ENCODE measurements around the gene HM13. TPM values are rescaled to one million over a fixed set of nuclear protein-coding genes. Genes with fewer than 3 reads are reported as not detected.

HM13 gene
- polyA plus RNA-seq, 2 of the 4 experiments (the other 2 are of a cell fraction), result 164 to 178 TPM

DNA sequence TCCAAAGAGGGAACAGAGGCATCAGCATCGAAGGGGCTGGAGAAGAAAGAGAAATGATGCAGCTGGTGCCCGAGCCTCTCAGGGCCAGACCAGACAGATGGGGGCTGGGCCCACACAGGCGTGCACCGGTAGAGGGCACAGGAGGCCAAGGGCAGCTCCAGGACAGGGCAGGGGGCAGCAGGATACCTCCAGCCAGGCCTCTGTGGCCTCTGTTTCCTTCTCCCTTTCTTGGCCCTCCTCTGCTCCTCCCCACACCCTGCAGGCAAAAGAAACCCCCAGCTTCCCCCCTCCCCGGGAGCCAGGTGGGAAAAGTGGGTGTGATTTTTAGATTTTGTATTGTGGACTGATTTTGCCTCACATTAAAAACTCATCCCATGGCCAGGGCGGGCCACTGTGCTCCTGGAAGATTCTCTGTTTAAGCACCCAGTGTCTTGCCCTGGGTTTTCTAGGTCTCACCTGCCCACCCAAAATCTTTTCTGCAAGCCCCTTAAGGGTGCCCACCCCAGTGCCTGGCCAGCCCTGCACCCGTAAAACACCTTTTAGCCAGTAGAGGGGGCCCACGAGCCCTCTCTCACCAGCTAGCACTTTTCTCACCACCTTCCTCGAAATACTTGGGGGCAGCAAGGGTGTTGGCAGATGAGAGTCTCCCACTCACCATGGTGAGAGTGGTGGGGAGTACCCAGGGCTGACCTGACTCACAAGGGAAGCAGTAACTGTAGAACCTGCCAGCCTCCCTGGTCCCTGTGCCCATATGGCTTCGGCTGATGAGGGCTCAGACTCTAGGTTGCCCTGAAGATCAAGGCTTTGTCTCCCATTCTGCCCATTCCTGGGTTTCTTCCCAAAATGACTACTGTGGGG lies 55.1 kb downstream of the HM13 start (continued):
- TF ChIP-seq CHD2 (IDR thresholded peaks at IDR 0.05; ENCODE audit: low read length, partially characterized antibody) (no peak), EHMT2 (IDR thresholded peaks at IDR 0.05; ENCODE audit: low read depth) (no peak), RAD21 (conservative IDR thresholded peaks at IDR 0.05 in 1 of 2, IDR thresholded peaks at IDR 0.05 in 1 of 2) (peak; percentile 65 to 70)

DNA sequence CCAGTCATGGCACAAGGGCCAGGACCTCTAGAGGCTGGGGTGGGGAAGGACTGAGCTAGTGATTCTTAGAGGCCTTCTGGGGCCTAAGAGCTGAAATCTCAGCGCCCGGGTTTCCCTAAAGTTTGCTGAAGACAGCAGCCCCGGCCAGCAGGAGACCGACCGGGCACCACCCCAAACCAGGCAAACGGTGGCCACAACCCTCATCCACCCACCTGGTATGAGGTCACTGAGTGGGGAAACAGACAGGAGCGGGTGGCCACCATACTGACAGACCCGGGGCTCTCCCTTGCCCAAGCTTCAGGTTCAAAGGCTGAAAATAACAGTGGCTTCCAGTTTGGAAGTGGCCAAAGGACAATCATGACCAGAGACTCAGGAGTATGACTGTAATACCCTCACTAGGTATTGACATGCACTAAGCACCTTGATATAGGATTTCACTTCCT lies 55.8 kb downstream of the HM13 start:
- WGBS (ENCODE audit: missing lambda C conversion rate), result 70% methylated on average over 8 of the region's 8 CpGs
- CTCF ChIA-PET, result interaction anchor here (1.3 to 28.4 kb wide), 12 partner anchors 8 to 159 kb away, joined by 3 to 903 read pairs (median 14); partner anchors contain the start of gene ID1
- POLR2A ChIA-PET, result interaction anchor here (1.8 to 7.0 kb wide), 4 partner anchors 9 to 41 kb away, joined by 6 to 113 read pairs (median 28); partner anchors contain the start of gene ID1
- Histone ChIP-seq H3K4me1 (peaks cover 80% of the 10 kb centered on the region), H3K27ac (peak overlapping the region; percentile 93 to 99), H3K4me2 (0 out of 3 replicates have a peak overlapping the region, but pooled peaks have one; percentile 9), H3K4me3 (no peak overlapping the region), H3K9me3 (no peaks in the 10 kb centered on the region)
- no peak for DNase-seq (ENCODE audit: low read depth in 1 of 2, low spot score in 1 of 2)
- ATAC-seq, result no peak
- FAIRE-seq, result no peak
- TF ChIP-seq ZNF302 (CRISPR knock-in tag; IDR thresholded peaks at IDR 0.05) (no peak), CBX2 (IDR thresholded peaks at IDR 0.05; ENCODE audit: borderline replicate concordance, low read depth) (no peak), JUN (IDR thresholded peaks at IDR 0.05) (no peak), HOXB13 (CRISPR knock-in tag; IDR thresholded peaks at IDR 0.05; ENCODE audit: low read depth) (no peak), CHD2 (IDR thresholded peaks at IDR 0.05; ENCODE audit: low read length, partially characterized antibody) (no peak), NPAS2 (CRISPR knock-in tag; IDR thresholded peaks at IDR 0.05; ENCODE audit: borderline replicate concordance) (no peak), HOXB5 (CRISPR knock-in tag; IDR thresholded peaks at IDR 0.05) (no peak)
- TF ChIP-seq, protein P1, sequence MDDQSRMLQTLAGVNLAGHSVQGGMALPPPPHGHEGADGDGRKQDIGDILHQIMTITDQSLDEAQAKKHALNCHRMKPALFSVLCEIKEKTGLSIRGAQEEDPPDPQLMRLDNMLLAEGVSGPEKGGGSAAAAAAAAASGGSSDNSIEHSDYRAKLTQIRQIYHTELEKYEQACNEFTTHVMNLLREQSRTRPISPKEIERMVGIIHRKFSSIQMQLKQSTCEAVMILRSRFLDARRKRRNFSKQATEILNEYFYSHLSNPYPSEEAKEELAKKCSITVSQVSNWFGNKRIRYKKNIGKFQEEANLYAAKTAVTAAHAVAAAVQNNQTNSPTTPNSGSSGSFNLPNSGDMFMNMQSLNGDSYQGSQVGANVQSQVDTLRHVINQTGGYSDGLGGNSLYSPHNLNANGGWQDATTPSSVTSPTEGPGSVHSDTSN (IDR thresholded peaks at IDR 0.05), result no peak

DNA sequence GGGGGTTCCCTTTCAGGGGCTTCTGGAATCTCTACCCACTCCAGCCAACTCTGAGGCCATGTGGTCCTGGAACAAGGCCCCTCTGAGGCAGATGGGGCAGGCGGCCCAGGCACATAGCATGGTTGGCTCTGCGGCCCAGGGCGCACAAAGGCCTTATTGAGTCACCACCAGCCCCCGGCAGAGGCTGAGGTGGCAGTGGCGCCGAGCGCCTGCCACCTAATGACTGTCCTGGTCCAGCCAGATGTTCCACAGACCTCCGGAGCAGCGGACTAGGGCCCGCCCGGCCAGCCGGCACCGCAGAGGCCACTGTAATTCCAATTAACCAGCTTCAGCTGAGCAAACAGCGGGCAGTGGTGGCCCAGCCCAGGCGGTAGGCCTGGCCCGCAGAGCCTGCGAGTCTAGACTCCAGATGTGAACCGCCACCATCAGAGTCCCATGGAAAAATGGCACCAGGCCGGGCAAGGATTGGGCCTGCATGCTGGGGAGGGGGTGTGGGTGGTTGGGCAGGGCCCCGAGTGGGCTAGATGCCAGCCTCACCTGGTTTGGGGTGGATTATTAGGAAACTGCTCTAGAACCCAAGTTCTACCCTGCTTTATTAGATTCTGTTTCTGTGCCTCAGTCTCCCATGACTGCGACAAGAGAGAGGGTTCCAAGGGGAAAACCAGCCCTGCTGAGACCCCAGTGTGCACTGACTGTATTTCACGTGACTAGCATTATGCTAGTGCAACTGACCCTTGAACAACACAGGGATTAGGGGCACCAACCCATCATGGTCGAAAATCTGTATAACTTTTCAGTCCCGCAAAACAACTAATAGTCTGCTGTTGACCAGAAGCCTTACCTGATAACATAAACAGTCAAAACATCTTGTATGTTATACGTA lies 56.7 kb downstream of the HM13 start:
- Histone ChIP-seq H3K4me3 (no peak overlapping the region), H3K9me3 (no peaks in the 10 kb centered on the region), H3K4me2 (no peak overlapping the region), H3K27ac (peak overlapping the region; percentile 93 to 99), H3K4me1 (peaks cover 73% of the 10 kb centered on the region)
- ATAC-seq (no peak), FAIRE-seq (no peak), DNase-seq (ENCODE audit: low read depth in 1 of 2, low spot score in 1 of 2) (no peak)
- TF ChIP-seq SMC3 (IDR thresholded peaks at IDR 0.05) (no peak), HOXB13 (CRISPR knock-in tag; IDR thresholded peaks at IDR 0.05; ENCODE audit: low read depth) (peak; percentile 63; the same call in 1 of the 2 replicates)
- 88% methylated on average over 22 of the region's 25 CpGs for WGBS (ENCODE audit: missing lambda C conversion rate)
- ChIA-PET CTCF (interaction anchor here (1.5 to 28.4 kb wide), 6 partner anchors 9 to 153 kb away, joined by 4 to 903 read pairs (median 57); partner anchors contain the start of gene ID1), POLR2A (interaction anchor here (3.3 to 7.0 kb wide), 3 partner anchors 35 to 40 kb away, joined by 47 to 113 read pairs (median 70); partner anchors contain the start of gene ID1)

DNA sequence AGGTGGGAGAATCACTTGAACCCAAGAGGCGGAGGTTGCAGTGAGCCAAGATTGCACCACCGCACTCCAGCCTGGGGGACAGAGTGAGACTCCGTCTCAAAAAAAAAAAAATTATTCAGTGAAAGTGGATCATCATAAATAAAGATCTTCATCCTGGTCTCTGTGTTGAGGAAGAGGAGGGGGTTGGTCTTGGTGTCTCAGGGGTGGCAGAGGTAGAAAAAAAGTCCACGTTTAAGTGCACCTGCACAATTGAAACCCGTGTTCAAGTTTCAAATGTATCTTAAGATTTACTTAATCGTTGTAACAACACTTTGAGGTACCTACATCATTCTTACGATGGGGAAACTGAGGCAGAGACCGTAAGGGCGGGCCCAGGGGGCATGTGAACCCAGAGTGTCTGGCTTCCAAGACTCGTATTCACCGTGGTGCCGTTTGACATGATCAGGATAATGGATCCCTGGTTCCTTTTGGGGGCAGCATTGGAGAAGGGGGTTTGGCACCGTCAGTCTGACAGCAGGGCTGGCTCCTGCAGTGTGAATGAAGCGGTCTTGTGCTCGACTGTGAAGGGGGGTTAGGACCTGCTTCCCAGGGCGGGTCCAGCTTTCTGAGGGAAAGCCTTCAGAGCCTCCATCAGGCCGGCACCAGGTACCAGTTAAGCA lies 57.9 kb downstream of the HM13 start:
- ATAC-seq (peak; percentile 52 to 55; a peak in 5 of 6 replicates), DNase-seq (ENCODE audit: low read depth in 1 of 2, low spot score in 1 of 2) (no peak), FAIRE-seq (no peak)
- Histone ChIP-seq H3K4me1 (peaks cover 61% of the 10 kb centered on the region), H3K4me3 (peak overlapping the region; percentile 14; the same call in 1 of the 3 replicates), H3K4me2 (peak overlapping the region; percentile 77), H3K27ac (peak overlapping the region; percentile 93 to 99), H3K9me3 (no peaks in the 10 kb centered on the region)
- WGBS (ENCODE audit: missing lambda C conversion rate), result 29% methylated on average over 13 of the region's 17 CpGs
- CTCF ChIA-PET, result interaction anchor here (1.3 to 28.4 kb wide), 5 partner anchors 15 to 63 kb away, joined by 5 to 903 read pairs (median 65); partner anchors contain the start of gene ID1
- POLR2A ChIA-PET, result interaction anchor here (1.4 to 7.0 kb wide), 9 partner anchors 9 to 148 kb away, joined by 4 to 214 read pairs (median 38); partner anchors contain the start of gene ID1
- 0 out of 2 replicates have a peak, but pooled peaks have one; percentile 57 for TF ChIP-seq NPAS2 (CRISPR knock-in tag; IDR thresholded peaks at IDR 0.05; ENCODE audit: borderline replicate concordance)
- TF ChIP-seq MAFK (IDR thresholded peaks at IDR 0.05; ENCODE audit: partially characterized antibody), result no peak
- no peak for TF ChIP-seq FOSB (CRISPR knock-in tag; IDR thresholded peaks at IDR 0.05)
- no peak for TF ChIP-seq MYC (IDR thresholded peaks at IDR 0.05; ENCODE audit: borderline replicate concordance, low read length)
- TF ChIP-seq, protein P2, sequence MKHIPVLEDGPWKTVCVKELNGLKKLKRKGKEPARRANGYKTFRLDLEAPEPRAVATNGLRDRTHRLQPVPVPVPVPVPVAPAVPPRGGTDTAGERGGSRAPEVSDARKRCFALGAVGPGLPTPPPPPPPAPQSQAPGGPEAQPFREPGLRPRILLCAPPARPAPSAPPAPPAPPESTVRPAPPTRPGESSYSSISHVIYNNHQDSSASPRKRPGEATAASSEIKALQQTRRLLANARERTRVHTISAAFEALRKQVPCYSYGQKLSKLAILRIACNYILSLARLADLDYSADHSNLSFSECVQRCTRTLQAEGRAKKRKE (CRISPR knock-in tag; IDR thresholded peaks at IDR 0.05; ENCODE audit: low read depth), result no peak; the same call in 1 of the 2 replicates
- no peak for TF ChIP-seq CBX2 (IDR thresholded peaks at IDR 0.05; ENCODE audit: borderline replicate concordance, low read depth)
- TF ChIP-seq JUN (IDR thresholded peaks at IDR 0.05), result no peak
- TF ChIP-seq NR3C1 (IDR thresholded peaks at IDR 0.05), result no peak
- no peak for TF ChIP-seq RCOR1 (IDR thresholded peaks at IDR 0.05; ENCODE audit: low read depth, low read length)
- no peak for TF ChIP-seq ESRRA (IDR thresholded peaks at IDR 0.05; ENCODE audit: borderline replicate concordance, low read length)
- peak; percentile 76; the same call in 1 of the 2 replicates for TF ChIP-seq TP53 (CRISPR knock-in tag; IDR thresholded peaks at IDR 0.05)
- peak; percentile 94 for TF ChIP-seq ZSCAN20 (CRISPR knock-in tag; IDR thresholded peaks at IDR 0.05)
- no peak for TF ChIP-seq BHLHE40 (IDR thresholded peaks at IDR 0.05; ENCODE audit: low read depth, low read length)
- TF ChIP-seq RFX5 (IDR thresholded peaks at IDR 0.05), result no peak
- TF ChIP-seq, protein P1 (IDR thresholded peaks at IDR 0.05), result peak; percentile 18; the same call in 1 of the 2 replicates

Measured in A549 (cell line).